Inferior parietal cortex (tissue), 1 donor: Measurements from ENCODE around the gene FHL3.
"Not testable (repeated sequence)": the region's sequence is repeated elsewhere in the genome, so short reads cannot be mapped to it uniquely, and the experiment has no call there.

ENCODE experiments used
- DNase-seq: peaks from one replicate; pipeline ENCODE4 v3.0.0-alpha.2; 2016; ENCODE audit errors: extremely low spot score

FHL3 gene

GRCh38 chr1:38037221-38037939 lies 32.1 kb upstream of the FHL3 start:
- DNase-seq: no peak

GRCh38 chr1:38034871-38035270 lies 29.6 kb upstream of the FHL3 start:
- no peak for DNase-seq

- DNase-seq: not testable (repeated sequence)
Observed at GRCh38 chr1:38032992-38033391, 27.7 kb upstream of the FHL3 start.

- DNase-seq: no peak
Observed at GRCh38 chr1:38031513-38031866, 26.2 kb upstream of the FHL3 start.

GRCh38 chr1:38030596-38031512 lies 25.5 kb upstream of the FHL3 start:
- no peak for DNase-seq

- no peak for DNase-seq
Observed at GRCh38 chr1:38029685-38030511, 24.6 kb upstream of the FHL3 start.

GRCh38 chr1:38029081-38029681 lies 23.9 kb upstream of the FHL3 start:
- no peak for DNase-seq

- DNase-seq: no peak
Observed at GRCh38 chr1:38028671-38029070, 23.4 kb upstream of the FHL3 start.

- DNase-seq: no peak
Observed at GRCh38 chr1:38028105-38028591, 22.8 kb upstream of the FHL3 start.

GRCh38 chr1:38027201-38028104 lies 22.1 kb upstream of the FHL3 start:
- no peak for DNase-seq

GRCh38 chr1:38026592-38027200 lies 21.4 kb upstream of the FHL3 start:
- DNase-seq: peak; percentile 61

GRCh38 chr1:38025664-38026063 lies 20.4 kb upstream of the FHL3 start:
- DNase-seq: no peak

- no peak for DNase-seq
Observed at GRCh38 chr1:38025233-38025632, 19.9 kb upstream of the FHL3 start.

- no peak for DNase-seq
Observed at GRCh38 chr1:38022810-38023209, 17.5 kb upstream of the FHL3 start.

- DNase-seq: no peak
Observed at GRCh38 chr1:38021969-38022368, 16.7 kb upstream of the FHL3 start.

GRCh38 chr1:38020396-38020795 lies 15.1 kb upstream of the FHL3 start:
- no peak for DNase-seq

- no peak for DNase-seq
Observed at GRCh38 chr1:38018864-38019343, 13.6 kb upstream of the FHL3 start.

GRCh38 chr1:38015978-38016725 lies 10.8 kb upstream of the FHL3 start:
- DNase-seq: no peak

- DNase-seq: no peak
Observed at GRCh38 chr1:38014724-38015424, 9.6 kb upstream of the FHL3 start.
